H1 (cell line): Measurements from ENCODE around the gene NKD2. TPM values are rescaled to one million over a fixed set of nuclear protein-coding genes. Genes with fewer than 3 reads are reported as not detected.

Experiments used
- CTCF ChIA-PET: fragments of 300-600 bp; sonication (Branson Sonifier 250); formaldehyde crosslinking; loops from one replicate; lab custom pipeline; 2021; ENCODE audit not compliant: partially characterized antibody; lab: Charles Lee
- POLR2A ChIA-PET: fragments of 300-600 bp; sonication (Branson Sonifier 250); formaldehyde crosslinking; loops from one replicate; lab custom pipeline; 2021; ENCODE audit warnings: inconsistent platforms; ENCODE audit not compliant: partially characterized antibody; lab: Charles Lee
- DNase-seq, 2 experiments: peaks; one replicate each; pipeline versions ENCODE4 v3.0.0 to v3.0.0-alpha.2; 2010 to 2022; ENCODE audit warnings: low spot score in 2 of 2, low read depth in 1 of 2, mixed read lengths in 1 of 2
- FAIRE-seq: peaks from 2 replicates; lab custom pipeline; 2011; peaks lifted over from hg19 to GRCh38; lab: Jason Lieb, UNC
- H2AFZ ChIP-seq: 2 replicates; pipeline ENCODE4 v1.8.1; 2012; ENCODE audit warnings: low read length, inconsistent platforms
- H2AK5ac ChIP-seq: 2 replicates; pipeline ENCODE4 v1.6.1; 2013; ENCODE audit warnings: low read depth, low read length
- H2BK120ac ChIP-seq: replicated peaks from 2 replicates; pipeline ENCODE3; 2013; ENCODE audit warnings: low read depth, low read length, inconsistent platforms
- H2BK12ac ChIP-seq: 2 replicates; pipeline ENCODE4 v1.6.1; 2013; ENCODE audit warnings: low read depth, low read length
- H2BK15ac ChIP-seq: 2 replicates; pipeline ENCODE4 v1.6.1; 2013; ENCODE audit warnings: low read length
- H2BK20ac ChIP-seq: 2 replicates; pipeline ENCODE4 v1.6.1; 2013; ENCODE audit warnings: low read length
- H2BK5ac ChIP-seq: 2 replicates; pipeline ENCODE4 v1.6.1; 2013; ENCODE audit warnings: low read depth, low read length
- H3K14ac ChIP-seq: 2 replicates; pipeline ENCODE4 v1.6.1; 2013; ENCODE audit warnings: inconsistent platforms; ENCODE audit not compliant: insufficient read length
- H3K18ac ChIP-seq: 2 replicates; pipeline ENCODE4 v1.6.1; 2013; ENCODE audit warnings: low read length; ENCODE audit errors: extremely low read depth
- H3K23ac ChIP-seq: 2 replicates; pipeline ENCODE4 v1.6.1; 2013; ENCODE audit warnings: inconsistent platforms; ENCODE audit not compliant: insufficient read length
- H3K23me2 ChIP-seq: 2 replicates; pipeline ENCODE4 v1.6.1; 2013; ENCODE audit warnings: low read depth, low read length
- H3K27ac ChIP-seq: 2 replicates; pipeline ENCODE4 v1.6.1; 2011; ENCODE audit warnings: low read depth, low read length, inconsistent platforms
- H3K27me3 ChIP-seq, 4 experiments: replicated peaks in 1 of 4; 1 replicate in 1 of 4; 2 replicates in 3 of 4; pipeline versions ENCODE4 v1.6.1 to v1.8.1; 2011 to 2013; ENCODE audit warnings: low read length in 3 of 4, mild to moderate bottlenecking in 3 of 4, inconsistent platforms in 2 of 4, mixed read lengths in 2 of 4, moderate library complexity in 1 of 4; ENCODE audit not compliant: control insufficient read depth in 3 of 4, insufficient read depth in 3 of 4; ENCODE audit errors: extremely low read depth in 1 of 4
- H3K36me3 ChIP-seq, 4 experiments: 2 replicates each; pipeline versions ENCODE4 v1.6.1 to v1.8.1; 2011 to 2013; ENCODE audit warnings: mild to moderate bottlenecking in 4 of 4, low read length in 3 of 4, moderate library complexity in 2 of 4, control low read depth in 1 of 4, inconsistent platforms in 1 of 4; ENCODE audit not compliant: insufficient read depth in 4 of 4, control insufficient read depth in 2 of 4
- H3K4ac ChIP-seq: replicated peaks from 2 replicates; pipeline ENCODE3; 2013; ENCODE audit warnings: low read length, low read depth, mixed read lengths, inconsistent platforms; ENCODE audit not compliant: insufficient read length
- H3K4me1 ChIP-seq, 4 experiments: replicated peaks in 1 of 4; 1 replicate in 1 of 4; 2 replicates in 3 of 4; pipeline versions ENCODE4 v1.6.1 to v1.8.1; 2011 to 2013; ENCODE audit warnings: low read length in 3 of 4, inconsistent platforms in 2 of 4, mixed read lengths in 1 of 4; ENCODE audit not compliant: insufficient read depth in 4 of 4, control insufficient read depth in 3 of 4
- H3K4me2 ChIP-seq, 2 experiments: 2 replicates each; pipeline versions ENCODE4 v1.6.1 to v1.8.1; 2011 to 2013; ENCODE audit warnings: low read depth in 2 of 2, low read length in 2 of 2, control low read depth in 1 of 2, inconsistent platforms in 1 of 2, mild to moderate bottlenecking in 1 of 2; ENCODE audit not compliant: insufficient read depth in 1 of 2
- H3K4me3 ChIP-seq, 4 experiments: fragments of 200-600, 300-600 bp in 1 of 4; sonication (generic), shearing (Covaris generic), sonication (Bioruptor Twin) in 1 of 4; 2 replicates each; pipeline versions ENCODE4 v1.5.1 to v1.8.1; 2011 to 2016; ENCODE audit warnings: low read length in 4 of 4, low read depth in 3 of 4, control low read depth in 2 of 4, inconsistent platforms in 2 of 4, mild to moderate bottlenecking in 2 of 4, mixed read lengths in 1 of 4, moderate library complexity in 1 of 4; ENCODE audit not compliant: insufficient read depth in 2 of 4; ENCODE audit errors: extremely low read depth in 1 of 4
- H3K56ac ChIP-seq: replicated peaks from 2 replicates; pipeline ENCODE3; 2013; ENCODE audit warnings: low read depth, mild to moderate bottlenecking, mixed read lengths, low read length, inconsistent platforms; ENCODE audit not compliant: insufficient read length
- H3K79me1 ChIP-seq: 2 replicates; pipeline ENCODE4 v1.6.1; 2013; ENCODE audit warnings: low read depth, low read length, control low read depth
- H3K79me2 ChIP-seq, 2 experiments: 2 replicates each; pipeline versions ENCODE4 v1.6.1 to v1.8.1; 2012 to 2013; ENCODE audit warnings: low read length in 2 of 2, mild to moderate bottlenecking in 2 of 2, inconsistent platforms in 1 of 2; ENCODE audit not compliant: insufficient read depth in 2 of 2, control insufficient read depth in 1 of 2
- H3K9ac ChIP-seq, 4 experiments: replicated peaks in 1 of 4; 1 replicate in 1 of 4; 2 replicates in 3 of 4; pipeline versions ENCODE4 v1.6.1 to v1.8.1; 2011 to 2013; ENCODE audit warnings: low read depth in 3 of 4, low read length in 3 of 4, control low read depth in 2 of 4, mild to moderate bottlenecking in 2 of 4, moderate library complexity in 2 of 4, inconsistent platforms in 1 of 4; ENCODE audit errors: extremely low read depth in 1 of 4
- H3K9me3 ChIP-seq, 2 experiments: 2 replicates each; pipeline versions ENCODE4 v1.6.1 to v1.8.1; 2012 to 2013; ENCODE audit warnings: mild to moderate bottlenecking in 2 of 2, moderate library complexity in 2 of 2, control low read depth in 1 of 2, inconsistent platforms in 1 of 2, low read depth in 1 of 2, low read length in 1 of 2, mixed read lengths in 1 of 2; ENCODE audit not compliant: insufficient read depth in 2 of 2
- H4K20me1 ChIP-seq, 2 experiments: replicated peaks in 1 of 2; 2 replicates each; pipeline versions ENCODE3 to v1.8.1; 2011 to 2013; ENCODE audit warnings: inconsistent platforms in 2 of 2, low read length in 2 of 2, mild to moderate bottlenecking in 1 of 2; ENCODE audit not compliant: insufficient read depth in 2 of 2, control insufficient read depth in 1 of 2
- H4K5ac ChIP-seq: 2 replicates; pipeline ENCODE4 v1.6.1; 2013; ENCODE audit warnings: low read length, low read depth, mixed read lengths, inconsistent platforms; ENCODE audit not compliant: insufficient read length
- H4K8ac ChIP-seq: 2 replicates; pipeline ENCODE4 v1.8.0; 2013; ENCODE audit warnings: mild to moderate bottlenecking, moderate library complexity, low read length, inconsistent platforms; ENCODE audit not compliant: insufficient read depth; ENCODE audit errors: extremely low read depth
- H4K91ac ChIP-seq: replicated peaks from 2 replicates; pipeline ENCODE3; 2013; ENCODE audit warnings: low read length, mixed read lengths, inconsistent platforms; ENCODE audit not compliant: insufficient read length
- CBX8 ChIP-seq: fragments of 300-800, 300-1000 bp; sonication (generic); IDR thresholded peaks from 2 replicates; pipeline ENCODE4 v1.7.1; 2016; ENCODE audit warnings: low read depth, low read length, borderline replicate concordance
- POLR2A ChIP-seq, 2 experiments: IDR thresholded peaks; 1 replicate in 1 of 2; 2 replicates in 1 of 2; pipeline ENCODE4 v1.6.1; 2011; ENCODE audit warnings: low read depth in 2 of 2, low read length in 2 of 2, mild to moderate bottlenecking in 2 of 2; ENCODE audit errors: control extremely low read depth in 1 of 2
- WGBS, 2 experiments: shearing (Covaris generic) in 1 of 2; methylation state at CpG; one replicate each; pipeline versions ENCODE4 v1.1.6 to v1.1.7; 2013 to 2015; ENCODE audit warnings: low lambda C conversion rate in 2 of 2, mixed read lengths in 2 of 2, inconsistent platforms in 1 of 2, low coverage in 1 of 2, missing lambda C conversion rate in 1 of 2; ENCODE audit not compliant: insufficient replicate concordance in 2 of 2, insufficient coverage in 1 of 2, insufficient read length in 1 of 2; ENCODE audit errors: extremely low coverage in 1 of 2, missing lambda C conversion rate in 1 of 2; 5-methylcytosine and 5-hydroxymethylcytosine counted together
- polyA plus RNA-seq, 7 experiments: library from polyadenylated mRNA; depleted of rRNA in 3 of 7; stranded (reverse) in 5 of 7; unstranded in 2 of 7; fragments of >200 nt in 5 of 7; fragments of 200-250 nt in 2 of 7; gene quantifications; 1 replicate in 5 of 7; 2 replicates in 1 of 7; 4 replicates in 1 of 7; pipeline versions ENCODE4 v1.2.1 to v1.2.3, GENCODE V29; 2011 to 2013; ENCODE audit warnings: missing spikeins in 2 of 7, mixed read lengths in 2 of 7
- total RNA-seq: library from RNA; stranded (reverse); fragmentation: NEBNext Ultra II Directional; extraction: Animal tissue kit (Norgen Biotek cat#: 25700); gene quantifications from 2 replicates; pipeline ENCODE4 v1.2.1, GENCODE V29; 2021

NKD2 gene
- total and polyA plus RNA-seq, 2 of the 8 experiments (the other 6 are each of a cell fraction or from before 2014, with no cell fraction given): 5.5 to 7.9 TPM

- WGBS, 2 experiments: 87% methylated on average over 32 of the region's 39 CpGs; no CpG with 5 or more reads in 1 of the 2 experiments
- no peak for DNase-seq
Measured at GRCh38 chr5:1048861-1049838, 40.5 kb downstream of the NKD2 start.

More at GRCh38 chr5:1048861-1049838, 40.5 kb downstream of the NKD2 start:
- no peak overlapping the region; the same call in none of the 2 replicates for H2BK5ac ChIP-seq
- no peak overlapping the region for H2BK20ac ChIP-seq
- no peak overlapping the region for H3K14ac ChIP-seq
- no peak overlapping the region for H3K27ac ChIP-seq
- no peak overlapping the region for H3K18ac ChIP-seq
- H3K79me2 ChIP-seq: no peaks in the 10 kb centered on the region
- H3K23me2 ChIP-seq: peaks cover 45% of the 10 kb centered on the region; the same call in 1 of the 2 replicates
- H3K4me2 ChIP-seq: no peak overlapping the region
- TF ChIP-seq POLR2A (IDR thresholded peaks at IDR 0.05; ENCODE audit: control extremely low read depth in 1 of 2, low read depth in 2 of 2, low read length in 2 of 2) (0 out of 3 replicates have a peak, but pooled peaks of 1 of the 2 experiments have one; percentile 36), CBX8 (no peak)
- no peak overlapping the region for H2AK5ac ChIP-seq
- no peak overlapping the region for H3K56ac ChIP-seq
- no peak overlapping the region for H4K8ac ChIP-seq
- H3K4me3 ChIP-seq: no peak overlapping the region
- POLR2A ChIA-PET: interaction anchor here (0.9 to 1.4 kb wide), 2 partner anchors 10 to 41 kb away, joined by 3 to 5 read pairs; no protein-coding TSS in a partner anchor
- no peaks in the 10 kb centered on the region for H3K27me3 ChIP-seq
- no peak overlapping the region for H4K5ac ChIP-seq
- CTCF ChIA-PET: interaction anchor here (1.2 to 1.4 kb wide), 2 partner anchors 15 to 36 kb away, joined by 3 read pairs; no protein-coding TSS in a partner anchor
- H3K36me3 ChIP-seq: peaks cover 6 to 13% (median 10%) of the 10 kb centered on the region in 4 experiments; a peak in 7 of 8 replicates
- no peaks in the 10 kb centered on the region; a peak in 1 of 7 replicates for H3K4me1 ChIP-seq
- no peak overlapping the region for H3K9ac ChIP-seq
- H2AFZ ChIP-seq: no peak overlapping the region
- H2BK120ac ChIP-seq: no peak overlapping the region
- H4K20me1 ChIP-seq: peaks cover 2 to 17% of the 10 kb centered on the region in 2 experiments
- FAIRE-seq: no peak
- H3K23ac ChIP-seq: no peak overlapping the region
- H3K4ac ChIP-seq: no peak overlapping the region
- H3K9me3 ChIP-seq: peaks cover 0 to 20% of the 10 kb centered on the region in 2 experiments; a peak in 3 of 4 replicates
- H3K79me1 ChIP-seq: no peaks in the 10 kb centered on the region; the same call in 1 of the 2 replicates
- H2BK12ac ChIP-seq: no peak overlapping the region
- H2BK15ac ChIP-seq: no peak overlapping the region
- peak overlapping the region; percentile 55 for H4K91ac ChIP-seq
